ENCODE results near the gene ZFP91. TPM values are rescaled to one million over a fixed set of nuclear protein-coding genes. Genes with fewer than 3 reads are reported as not detected.

Gene ZFP91
- total RNA-seq, 4 donors from 2014 or later, result 45.7 to 77.1 (median 55.5) TPM

GRCh38 chr11:58645854-58646253 is 67.0 kb downstream of the ZFP91 start:
- TF ChIP-seq CTCF (IDR thresholded peaks at IDR 0.05; ENCODE audit: low read depth), result no peak

GRCh38 chr11:58647141-58647699 is 68.4 kb downstream of the ZFP91 start:
- no peak for TF ChIP-seq CTCF (IDR thresholded peaks at IDR 0.05; ENCODE audit: low read depth)

GRCh38 chr11:58647866-58648265 is 69.0 kb downstream of the ZFP91 start:
- no peak for TF ChIP-seq CTCF (IDR thresholded peaks at IDR 0.05; ENCODE audit: low read depth)

GRCh38 chr11:58649623-58650022 is 70.8 kb downstream of the ZFP91 start:
- no peak for TF ChIP-seq CTCF (IDR thresholded peaks at IDR 0.05; ENCODE audit: low read depth)

- TF ChIP-seq CTCF (IDR thresholded peaks at IDR 0.05; ENCODE audit: low read depth), result no peak
Measured at GRCh38 chr11:58650496-58650895, 71.6 kb downstream of the ZFP91 start.

- TF ChIP-seq CTCF (IDR thresholded peaks at IDR 0.05; ENCODE audit: low read depth), result no peak
Measured at GRCh38 chr11:58652726-58653280, 73.9 kb downstream of the ZFP91 start.

GRCh38 chr11:58654079-58654907 is 75.4 kb downstream of the ZFP91 start:
- no peak for TF ChIP-seq CTCF (IDR thresholded peaks at IDR 0.05; ENCODE audit: low read depth)

Data from subcutaneous adipose tissue (tissue), 4 donors.